ENCODE data around the gene GATA5. TPM values are rescaled to one million over a fixed set of nuclear protein-coding genes. Genes with fewer than 3 reads are reported as not detected.
A peak's percentile ranks its signal among the peaks of the same experiment; 100 is the strongest.

The GATA5 gene
- total RNA-seq, 2 experiments from 2014 or later: not detected

GRCh38 chr20:62485701-62486089, 9.9 kb upstream of the GATA5 start:
- DNase-seq: no peak
- Mint-ChIP-seq H3K27ac (no peak overlapping the region), H3K36me3 (no peaks in the 10 kb centered on the region), H3K4me3 (no peak overlapping the region), H3K9me3 (no peaks in the 10 kb centered on the region), H3K27me3 (peaks cover 64% of the 10 kb centered on the region), H3K4me1 (peaks cover 8% of the 10 kb centered on the region)

- H3K4me3 Mint-ChIP-seq: no peak overlapping the region
- no peak for DNase-seq
- no peak overlapping the region for H3K27ac Mint-ChIP-seq
- no peaks in the 10 kb centered on the region for H3K9me3 Mint-ChIP-seq
- H3K4me1 Mint-ChIP-seq: peaks cover 8% of the 10 kb centered on the region
- H3K36me3 Mint-ChIP-seq: no peaks in the 10 kb centered on the region
- peaks cover 64% of the 10 kb centered on the region for H3K27me3 Mint-ChIP-seq
Measured at GRCh38 chr20:62485062-62485700, 9.4 kb upstream of the GATA5 start.

- Mint-ChIP-seq H3K4me3 (no peak overlapping the region), H3K9me3 (no peaks in the 10 kb centered on the region), H3K36me3 (no peaks in the 10 kb centered on the region), H3K27ac (no peak overlapping the region), H3K4me1 (peaks cover 8% of the 10 kb centered on the region), H3K27me3 (peaks cover 68% of the 10 kb centered on the region)
- no peak for DNase-seq
Measured at GRCh38 chr20:62484478-62484877, 8.7 kb upstream of the GATA5 start.

- Mint-ChIP-seq H3K9me3 (no peaks in the 10 kb centered on the region), H3K36me3 (no peaks in the 10 kb centered on the region), H3K4me1 (peaks cover 8% of the 10 kb centered on the region), H3K27ac (no peak overlapping the region), H3K27me3 (peaks cover 74% of the 10 kb centered on the region), H3K4me3 (no peak overlapping the region)
- no peak for DNase-seq
Measured at GRCh38 chr20:62483613-62484458, 8.0 kb upstream of the GATA5 start.

GRCh38 chr20:62482974-62483373, 7.2 kb upstream of the GATA5 start:
- Mint-ChIP-seq H3K4me1 (peaks cover 8% of the 10 kb centered on the region), H3K9me3 (no peaks in the 10 kb centered on the region), H3K27me3 (peaks cover 77% of the 10 kb centered on the region), H3K36me3 (no peaks in the 10 kb centered on the region), H3K4me3 (no peak overlapping the region), H3K27ac (no peak overlapping the region)
- no peak for DNase-seq

- peaks cover 8% of the 10 kb centered on the region for H3K4me1 Mint-ChIP-seq
Measured at GRCh38 chr20:62482146-62482809, 6.5 kb upstream of the GATA5 start.

GRCh38 chr20:62481425-62482145, 5.8 kb upstream of the GATA5 start:
- DNase-seq: no peak
- Mint-ChIP-seq H3K27ac (no peak overlapping the region), H3K9me3 (no peaks in the 10 kb centered on the region)

More at GRCh38 chr20:62482146-62482809, 6.5 kb upstream of the GATA5 start:
- DNase-seq: no peak
- Mint-ChIP-seq H3K27ac (no peak overlapping the region), H3K27me3 (peaks cover 78% of the 10 kb centered on the region), H3K36me3 (no peaks in the 10 kb centered on the region), H3K9me3 (no peaks in the 10 kb centered on the region), H3K4me3 (no peak overlapping the region)

GRCh38 chr20:62480318-62480717, 4.5 kb upstream of the GATA5 start:
- no peaks in the 10 kb centered on the region for H3K36me3 Mint-ChIP-seq
- peaks cover 67% of the 10 kb centered on the region for H3K27me3 Mint-ChIP-seq
- H3K27ac Mint-ChIP-seq: no peak overlapping the region
- no peak for DNase-seq
- peaks cover 10% of the 10 kb centered on the region for H3K4me1 Mint-ChIP-seq
- H3K9me3 Mint-ChIP-seq: no peaks in the 10 kb centered on the region
- H3K4me3 Mint-ChIP-seq: no peak overlapping the region

More at GRCh38 chr20:62481425-62482145, 5.8 kb upstream of the GATA5 start:
- Mint-ChIP-seq H3K4me3 (no peak overlapping the region), H3K4me1 (peaks cover 10% of the 10 kb centered on the region), H3K36me3 (no peaks in the 10 kb centered on the region), H3K27me3 (peaks cover 78% of the 10 kb centered on the region)

GRCh38 chr20:62479656-62480055, 3.9 kb upstream of the GATA5 start:
- H3K27me3 Mint-ChIP-seq: peaks cover 66% of the 10 kb centered on the region
- DNase-seq: no peak
- no peak overlapping the region for H3K27ac Mint-ChIP-seq
- H3K4me1 Mint-ChIP-seq: peaks cover 10% of the 10 kb centered on the region
- H3K36me3 Mint-ChIP-seq: no peaks in the 10 kb centered on the region
- H3K4me3 Mint-ChIP-seq: no peak overlapping the region
- no peaks in the 10 kb centered on the region for H3K9me3 Mint-ChIP-seq

- Mint-ChIP-seq H3K27me3 (peaks cover 68% of the 10 kb centered on the region), H3K36me3 (no peaks in the 10 kb centered on the region), H3K27ac (no peak overlapping the region), H3K9me3 (no peaks in the 10 kb centered on the region), H3K4me1 (peaks cover 10% of the 10 kb centered on the region), H3K4me3 (no peak overlapping the region)
- DNase-seq: no peak
Measured at GRCh38 chr20:62479156-62479555, 3.4 kb upstream of the GATA5 start.

GRCh38 chr20:62477669-62478455, 2.1 kb upstream of the GATA5 start:
- H3K4me3 Mint-ChIP-seq: no peak overlapping the region
- DNase-seq: no peak
- peaks cover 65% of the 10 kb centered on the region for H3K27me3 Mint-ChIP-seq
- H3K4me1 Mint-ChIP-seq: peaks cover 7% of the 10 kb centered on the region
- no peaks in the 10 kb centered on the region for H3K36me3 Mint-ChIP-seq
- H3K27ac Mint-ChIP-seq: no peak overlapping the region
- no peaks in the 10 kb centered on the region for H3K9me3 Mint-ChIP-seq

- H3K27ac Mint-ChIP-seq: no peak overlapping the region
- H3K4me3 Mint-ChIP-seq: no peak overlapping the region
- H3K27me3 Mint-ChIP-seq: peaks cover 60% of the 10 kb centered on the region
- no peaks in the 10 kb centered on the region for H3K36me3 Mint-ChIP-seq
- DNase-seq: peak; percentile 16
- no peaks in the 10 kb centered on the region for H3K9me3 Mint-ChIP-seq
- H3K4me1 Mint-ChIP-seq: peaks cover 1% of the 10 kb centered on the region
Measured at GRCh38 chr20:62476056-62476838, 452 bp upstream of the GATA5 start.

- DNase-seq: no peak
- H3K27me3 Mint-ChIP-seq: peaks cover 62% of the 10 kb centered on the region
- H3K4me1 Mint-ChIP-seq: peaks cover 1% of the 10 kb centered on the region
- no peaks in the 10 kb centered on the region for H3K9me3 Mint-ChIP-seq
- H3K36me3 Mint-ChIP-seq: no peaks in the 10 kb centered on the region
- H3K27ac Mint-ChIP-seq: no peak overlapping the region
- no peak overlapping the region for H3K4me3 Mint-ChIP-seq
Measured at GRCh38 chr20:62475027-62475771, 596 bp downstream of the GATA5 start.
